ENCODE data around the gene ROPN1L.

DNA sequence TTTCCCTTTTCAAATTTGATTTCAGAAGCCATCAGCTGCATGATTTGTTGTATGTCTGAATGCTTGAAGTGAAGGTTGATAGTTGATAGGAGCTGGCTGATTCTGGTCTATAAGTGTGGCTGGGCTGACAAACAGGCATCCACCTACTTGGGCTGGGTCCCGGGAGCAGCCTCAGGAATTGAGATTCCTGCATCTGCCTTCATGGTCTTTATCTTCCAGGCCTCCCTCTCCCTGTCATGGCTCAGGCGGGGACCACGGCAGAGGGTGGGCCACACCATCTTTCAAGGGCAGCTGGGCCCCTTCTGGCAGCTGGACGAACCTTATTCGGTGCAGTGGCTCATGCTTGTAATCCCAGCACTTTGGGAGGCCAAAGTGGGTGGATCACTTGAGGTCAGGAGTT is 55.9 kb downstream of the ROPN1L start:
- TF ChIP-seq CTCF (IDR thresholded peaks at IDR 0.05) (no peak), POLR2A (IDR thresholded peaks at IDR 0.05) (no peak)

Measured in body of pancreas (tissue), 4 donors.